Measurements from ENCODE around the gene MPZL1.

The MPZL1 gene

GRCh38 chr1:167773516-167773915 lies 51.7 kb downstream of the MPZL1 start:
- TF ChIP-seq RAD21 (IDR thresholded peaks at IDR 0.05; ENCODE audit: low read depth): no peak
- no peak for TF ChIP-seq TAF1 (IDR thresholded peaks at IDR 0.05; ENCODE audit: low read depth)
- TF ChIP-seq EP300 (IDR thresholded peaks at IDR 0.05; ENCODE audit: borderline replicate concordance): no peak
- TF ChIP-seq NFIC (IDR thresholded peaks at IDR 0.05): no peak
- no peak for TF ChIP-seq TEAD4 (IDR thresholded peaks at IDR 0.05)
- no peak for TF ChIP-seq CREB1 (IDR thresholded peaks at IDR 0.05; ENCODE audit: low read depth)
- TF ChIP-seq, protein P1, sequence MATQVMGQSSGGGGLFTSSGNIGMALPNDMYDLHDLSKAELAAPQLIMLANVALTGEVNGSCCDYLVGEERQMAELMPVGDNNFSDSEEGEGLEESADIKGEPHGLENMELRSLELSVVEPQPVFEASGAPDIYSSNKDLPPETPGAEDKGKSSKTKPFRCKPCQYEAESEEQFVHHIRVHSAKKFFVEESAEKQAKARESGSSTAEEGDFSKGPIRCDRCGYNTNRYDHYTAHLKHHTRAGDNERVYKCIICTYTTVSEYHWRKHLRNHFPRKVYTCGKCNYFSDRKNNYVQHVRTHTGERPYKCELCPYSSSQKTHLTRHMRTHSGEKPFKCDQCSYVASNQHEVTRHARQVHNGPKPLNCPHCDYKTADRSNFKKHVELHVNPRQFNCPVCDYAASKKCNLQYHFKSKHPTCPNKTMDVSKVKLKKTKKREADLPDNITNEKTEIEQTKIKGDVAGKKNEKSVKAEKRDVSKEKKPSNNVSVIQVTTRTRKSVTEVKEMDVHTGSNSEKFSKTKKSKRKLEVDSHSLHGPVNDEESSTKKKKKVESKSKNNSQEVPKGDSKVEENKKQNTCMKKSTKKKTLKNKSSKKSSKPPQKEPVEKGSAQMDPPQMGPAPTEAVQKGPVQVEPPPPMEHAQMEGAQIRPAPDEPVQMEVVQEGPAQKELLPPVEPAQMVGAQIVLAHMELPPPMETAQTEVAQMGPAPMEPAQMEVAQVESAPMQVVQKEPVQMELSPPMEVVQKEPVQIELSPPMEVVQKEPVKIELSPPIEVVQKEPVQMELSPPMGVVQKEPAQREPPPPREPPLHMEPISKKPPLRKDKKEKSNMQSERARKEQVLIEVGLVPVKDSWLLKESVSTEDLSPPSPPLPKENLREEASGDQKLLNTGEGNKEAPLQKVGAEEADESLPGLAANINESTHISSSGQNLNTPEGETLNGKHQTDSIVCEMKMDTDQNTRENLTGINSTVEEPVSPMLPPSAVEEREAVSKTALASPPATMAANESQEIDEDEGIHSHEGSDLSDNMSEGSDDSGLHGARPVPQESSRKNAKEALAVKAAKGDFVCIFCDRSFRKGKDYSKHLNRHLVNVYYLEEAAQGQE (IDR thresholded peaks at IDR 0.05; ENCODE audit: low read depth): no peak
- no peak for TF ChIP-seq FOXM1 (IDR thresholded peaks at IDR 0.05; ENCODE audit: borderline replicate concordance, low read depth)
- TF ChIP-seq, protein P2, sequence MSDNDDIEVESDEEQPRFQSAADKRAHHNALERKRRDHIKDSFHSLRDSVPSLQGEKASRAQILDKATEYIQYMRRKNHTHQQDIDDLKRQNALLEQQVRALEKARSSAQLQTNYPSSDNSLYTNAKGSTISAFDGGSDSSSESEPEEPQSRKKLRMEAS (IDR thresholded peaks at IDR 0.05): no peak
- no peak for TF ChIP-seq YY1 (IDR thresholded peaks at IDR 0.05; ENCODE audit: low read depth)
- TF ChIP-seq CEBPB (IDR thresholded peaks at IDR 0.05): no peak
- TF ChIP-seq, protein P3, sequence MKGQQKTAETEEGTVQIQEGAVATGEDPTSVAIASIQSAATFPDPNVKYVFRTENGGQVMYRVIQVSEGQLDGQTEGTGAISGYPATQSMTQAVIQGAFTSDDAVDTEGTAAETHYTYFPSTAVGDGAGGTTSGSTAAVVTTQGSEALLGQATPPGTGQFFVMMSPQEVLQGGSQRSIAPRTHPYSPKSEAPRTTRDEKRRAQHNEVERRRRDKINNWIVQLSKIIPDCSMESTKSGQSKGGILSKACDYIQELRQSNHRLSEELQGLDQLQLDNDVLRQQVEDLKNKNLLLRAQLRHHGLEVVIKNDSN (IDR thresholded peaks at IDR 0.05): no peak
- TF ChIP-seq EGR1 (IDR thresholded peaks at IDR 0.05): no peak
- TF ChIP-seq ZBTB7A (IDR thresholded peaks at IDR 0.05; ENCODE audit: low read depth): no peak
- TF ChIP-seq TCF12 (IDR thresholded peaks at IDR 0.05; ENCODE audit: low read depth): no peak

GRCh38 chr1:167774710-167775109 lies 52.9 kb downstream of the MPZL1 start:
- TF ChIP-seq RAD21 (IDR thresholded peaks at IDR 0.05; ENCODE audit: low read depth): no peak
- TF ChIP-seq FOXM1 (IDR thresholded peaks at IDR 0.05; ENCODE audit: borderline replicate concordance, low read depth): no peak
- no peak for TF ChIP-seq TEAD4 (IDR thresholded peaks at IDR 0.05)
- TF ChIP-seq, protein P2 (IDR thresholded peaks at IDR 0.05): no peak
- no peak for TF ChIP-seq ZBTB7A (IDR thresholded peaks at IDR 0.05; ENCODE audit: low read depth)
- TF ChIP-seq, protein P1 (IDR thresholded peaks at IDR 0.05; ENCODE audit: low read depth): no peak
- TF ChIP-seq EGR1 (IDR thresholded peaks at IDR 0.05): no peak
- TF ChIP-seq, protein P3 (IDR thresholded peaks at IDR 0.05): no peak

DNA sequence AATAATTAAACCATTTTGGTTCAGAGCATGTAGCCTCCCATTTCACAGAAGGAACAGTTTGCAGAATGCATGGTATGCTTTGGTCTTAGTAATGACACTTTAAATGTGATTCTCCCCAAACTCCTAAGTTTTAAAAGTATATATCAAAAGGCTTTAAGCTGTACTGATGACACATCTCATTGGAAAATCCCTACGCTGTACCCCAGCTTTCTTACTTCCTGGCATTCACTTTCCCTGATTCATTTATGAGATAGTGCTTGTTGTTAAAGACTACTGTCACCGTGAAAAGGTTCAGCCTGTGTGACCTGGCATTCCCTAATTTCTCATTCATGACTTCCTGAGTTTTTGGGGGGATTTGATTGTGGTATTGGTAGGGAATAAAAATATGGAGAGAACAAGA lies 53.4 kb downstream of the MPZL1 start:
- TF ChIP-seq EP300 (IDR thresholded peaks at IDR 0.05; ENCODE audit: borderline replicate concordance): no peak
- TF ChIP-seq, protein P3 (IDR thresholded peaks at IDR 0.05): no peak
- TF ChIP-seq TEAD4 (IDR thresholded peaks at IDR 0.05): no peak
- no peak for TF ChIP-seq EGR1 (IDR thresholded peaks at IDR 0.05)
- no peak for TF ChIP-seq CEBPB (IDR thresholded peaks at IDR 0.05)
- TF ChIP-seq ZBTB7A (IDR thresholded peaks at IDR 0.05; ENCODE audit: low read depth): no peak
- TF ChIP-seq CREB1 (IDR thresholded peaks at IDR 0.05; ENCODE audit: low read depth): no peak
- TF ChIP-seq, protein P2 (IDR thresholded peaks at IDR 0.05): no peak
- TF ChIP-seq TAF1 (IDR thresholded peaks at IDR 0.05; ENCODE audit: low read depth): no peak
- no peak for TF ChIP-seq NFIC (IDR thresholded peaks at IDR 0.05)
- TF ChIP-seq FOXM1 (IDR thresholded peaks at IDR 0.05; ENCODE audit: borderline replicate concordance, low read depth): no peak
- TF ChIP-seq, protein P1 (IDR thresholded peaks at IDR 0.05; ENCODE audit: low read depth): no peak
- TF ChIP-seq TCF12 (IDR thresholded peaks at IDR 0.05; ENCODE audit: low read depth): no peak
- no peak for TF ChIP-seq YY1 (IDR thresholded peaks at IDR 0.05; ENCODE audit: low read depth)
- TF ChIP-seq RAD21 (IDR thresholded peaks at IDR 0.05; ENCODE audit: low read depth): no peak

DNA sequence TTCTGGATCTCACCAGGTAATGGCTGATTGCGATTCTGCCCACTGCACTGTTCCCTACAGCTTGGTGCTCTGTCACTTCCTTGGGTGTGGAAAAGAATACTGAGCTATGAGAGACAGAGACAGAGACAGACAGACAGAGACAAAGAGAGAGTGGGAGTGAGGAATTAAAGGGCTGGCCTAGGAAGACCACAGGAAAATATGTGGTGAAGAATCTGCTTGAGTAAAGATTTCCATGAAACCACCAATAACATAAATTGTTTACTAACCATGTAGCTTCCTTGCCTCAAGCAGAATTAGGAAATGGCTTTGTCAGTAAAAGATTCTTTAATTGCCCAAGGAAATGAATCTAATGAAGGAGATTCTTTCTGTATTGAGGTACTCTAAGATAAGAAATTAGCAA lies 54.4 kb downstream of the MPZL1 start:
- no peak for TF ChIP-seq TEAD4 (IDR thresholded peaks at IDR 0.05)
- TF ChIP-seq CEBPB (IDR thresholded peaks at IDR 0.05): no peak
- TF ChIP-seq EGR1 (IDR thresholded peaks at IDR 0.05): no peak
- TF ChIP-seq YY1 (IDR thresholded peaks at IDR 0.05; ENCODE audit: low read depth): no peak
- no peak for TF ChIP-seq NFIC (IDR thresholded peaks at IDR 0.05)
- no peak for TF ChIP-seq FOXM1 (IDR thresholded peaks at IDR 0.05; ENCODE audit: borderline replicate concordance, low read depth)
- TF ChIP-seq, protein P3 (IDR thresholded peaks at IDR 0.05): no peak
- no peak for TF ChIP-seq EP300 (IDR thresholded peaks at IDR 0.05; ENCODE audit: borderline replicate concordance)
- TF ChIP-seq, protein P2 (IDR thresholded peaks at IDR 0.05): no peak
- TF ChIP-seq, protein P1 (IDR thresholded peaks at IDR 0.05; ENCODE audit: low read depth): no peak
- no peak for TF ChIP-seq CREB1 (IDR thresholded peaks at IDR 0.05; ENCODE audit: low read depth)
- TF ChIP-seq TAF1 (IDR thresholded peaks at IDR 0.05; ENCODE audit: low read depth): no peak
- TF ChIP-seq ZBTB7A (IDR thresholded peaks at IDR 0.05; ENCODE audit: low read depth): no peak
- TF ChIP-seq RAD21 (IDR thresholded peaks at IDR 0.05; ENCODE audit: low read depth): no peak
- TF ChIP-seq TCF12 (IDR thresholded peaks at IDR 0.05; ENCODE audit: low read depth): no peak
